Central memory CD8-positive, alpha-beta T cell (primary cell): Measurements from ENCODE around the gene CTU1.
A peak's percentile ranks its signal among the peaks of the same experiment; 100 is the strongest.

Source experiments
- ATAC-seq: fragments of 150-1000 bp; cut with Tn5 transposase; replicated peaks from 2 replicates; pipeline ENCODE4 v1.10.0; 2022; ENCODE audit warnings: mild to moderate bottlenecking, moderate FRiP score, moderate number of reproducible peaks; ENCODE audit not compliant: poor library complexity, severe bottlenecking; ENCODE audit errors: extremely low read depth
- DNase-seq, 2 donors: peaks; one replicate each; pipeline ENCODE4 v3.0.0; 2021; ENCODE audit warnings: low spot score in 2 of 2
- H3K27ac Mint-ChIP-seq: one replicate; pipeline ENCODE4 v1.8.0; 2022; ENCODE audit warnings: low read depth, mild to moderate bottlenecking, moderate library complexity, mixed read lengths
- H3K27me3 Mint-ChIP-seq: one replicate; pipeline ENCODE4 v1.8.0; 2022; ENCODE audit warnings: mixed read lengths
- H3K36me3 Mint-ChIP-seq: one replicate; pipeline ENCODE4 v1.8.0; 2022; ENCODE audit warnings: mild to moderate bottlenecking, moderate library complexity, mixed read lengths; ENCODE audit not compliant: insufficient read depth
- H3K4me1 Mint-ChIP-seq: one replicate; pipeline ENCODE4 v1.8.0; 2022; ENCODE audit warnings: mixed read lengths
- H3K4me3 Mint-ChIP-seq: one replicate; pipeline ENCODE4 v1.8.0; 2022; ENCODE audit warnings: mild to moderate bottlenecking, moderate library complexity, mixed read lengths
- H3K9me3 Mint-ChIP-seq: one replicate; pipeline ENCODE4 v1.8.0; 2022; ENCODE audit warnings: mixed read lengths

CTU1 gene

GRCh38 chr19:51127755-51128154 lies 19.5 kb upstream of the CTU1 start:
- no peak for DNase-seq
- H3K9me3 Mint-ChIP-seq, result peaks cover 5% of the 10 kb centered on the region
- H3K27me3 Mint-ChIP-seq, result no peaks in the 10 kb centered on the region
- peak overlapping the region; percentile 70 for H3K27ac Mint-ChIP-seq
- H3K4me3 Mint-ChIP-seq, result peak overlapping the region; percentile 44
- H3K4me1 Mint-ChIP-seq, result peaks cover 87% of the 10 kb centered on the region
- ATAC-seq, result no peak
- peaks cover 2% of the 10 kb centered on the region for H3K36me3 Mint-ChIP-seq

- H3K9me3 Mint-ChIP-seq, result peaks cover 3% of the 10 kb centered on the region
- peaks cover 2% of the 10 kb centered on the region for H3K36me3 Mint-ChIP-seq
- peak overlapping the region; percentile 44 for H3K4me3 Mint-ChIP-seq
- H3K27ac Mint-ChIP-seq, result peak overlapping the region; percentile 87
- DNase-seq (no peak), ATAC-seq (no peak)
- no peaks in the 10 kb centered on the region for H3K27me3 Mint-ChIP-seq
- H3K4me1 Mint-ChIP-seq, result peaks cover 87% of the 10 kb centered on the region
Measured at GRCh38 chr19:51127032-51127431, 18.8 kb upstream of the CTU1 start.

GRCh38 chr19:51125421-51126075 lies 17.3 kb upstream of the CTU1 start:
- Mint-ChIP-seq H3K36me3 (peaks cover 2% of the 10 kb centered on the region), H3K27ac (peak overlapping the region; percentile 87), H3K27me3 (no peaks in the 10 kb centered on the region), H3K4me1 (peaks cover 80% of the 10 kb centered on the region), H3K9me3 (no peaks in the 10 kb centered on the region), H3K4me3 (peak overlapping the region; percentile 64)
- DNase-seq (no peak), ATAC-seq (no peak)

- Mint-ChIP-seq H3K4me1 (peaks cover 80% of the 10 kb centered on the region), H3K27ac (peak within 1 kb of the TSS; percentile 87), H3K9me3 (no peaks in the 10 kb centered on the region), H3K36me3 (peaks cover 2% of the 10 kb centered on the region), H3K27me3 (no peaks in the 10 kb centered on the region), H3K4me3 (peak within 1 kb of the TSS; percentile 64)
- no peak for ATAC-seq
- DNase-seq, result no peak
Measured at GRCh38 chr19:51124729-51125128, 16.5 kb upstream of the CTU1 start, which contains the start of gene SIGLEC9. TSS of gene SIGLEC9 (plus strand) at chr19:51124906. CDS start at chr19:51124975, 69 bp downstream.

- Mint-ChIP-seq H3K4me3 (peak overlapping the region; percentile 64), H3K4me1 (peaks cover 81% of the 10 kb centered on the region), H3K9me3 (no peaks in the 10 kb centered on the region), H3K27me3 (no peaks in the 10 kb centered on the region), H3K27ac (peak overlapping the region; percentile 87), H3K36me3 (peaks cover 3% of the 10 kb centered on the region)
- ATAC-seq (no peak), DNase-seq (no peak)
Measured at GRCh38 chr19:51124216-51124615, 16.0 kb upstream of the CTU1 start.

GRCh38 chr19:51123802-51124201 lies 15.6 kb upstream of the CTU1 start:
- Mint-ChIP-seq H3K4me3 (peak overlapping the region; percentile 64), H3K27ac (peak overlapping the region; percentile 87), H3K36me3 (peaks cover 3% of the 10 kb centered on the region), H3K4me1 (peaks cover 82% of the 10 kb centered on the region), H3K27me3 (no peaks in the 10 kb centered on the region), H3K9me3 (no peaks in the 10 kb centered on the region)
- no peak for DNase-seq
- no peak for ATAC-seq

GRCh38 chr19:51123381-51123800 lies 15.2 kb upstream of the CTU1 start:
- ATAC-seq (peak; percentile 99), DNase-seq (peak; percentile 37 to 53)
- no peaks in the 10 kb centered on the region for H3K27me3 Mint-ChIP-seq
- H3K9me3 Mint-ChIP-seq, result no peaks in the 10 kb centered on the region
- H3K4me1 Mint-ChIP-seq, result peaks cover 79% of the 10 kb centered on the region
- peak overlapping the region; percentile 87 for H3K27ac Mint-ChIP-seq
- H3K36me3 Mint-ChIP-seq, result peaks cover 3% of the 10 kb centered on the region
- H3K4me3 Mint-ChIP-seq, result peak overlapping the region; percentile 64

- DNase-seq (no peak), ATAC-seq (no peak)
- H3K36me3 Mint-ChIP-seq, result peaks cover 3% of the 10 kb centered on the region
- H3K4me3 Mint-ChIP-seq, result peak overlapping the region; percentile 64
- peaks cover 69% of the 10 kb centered on the region for H3K4me1 Mint-ChIP-seq
- H3K9me3 Mint-ChIP-seq, result no peaks in the 10 kb centered on the region
- H3K27me3 Mint-ChIP-seq, result no peaks in the 10 kb centered on the region
- peak overlapping the region; percentile 74 for H3K27ac Mint-ChIP-seq
Measured at GRCh38 chr19:51122112-51122981, 14.1 kb upstream of the CTU1 start.

GRCh38 chr19:51121257-51121656 lies 13.0 kb upstream of the CTU1 start:
- Mint-ChIP-seq H3K4me3 (no peak overlapping the region), H3K27me3 (no peaks in the 10 kb centered on the region), H3K4me1 (peaks cover 58% of the 10 kb centered on the region), H3K9me3 (no peaks in the 10 kb centered on the region), H3K27ac (no peak overlapping the region), H3K36me3 (peaks cover 3% of the 10 kb centered on the region)
- ATAC-seq (no peak), DNase-seq (no peak)

GRCh38 chr19:51120160-51120559 lies 12.0 kb upstream of the CTU1 start:
- Mint-ChIP-seq H3K27ac (no peak overlapping the region), H3K9me3 (no peaks in the 10 kb centered on the region), H3K27me3 (no peaks in the 10 kb centered on the region), H3K4me1 (peaks cover 53% of the 10 kb centered on the region), H3K36me3 (peaks cover 3% of the 10 kb centered on the region), H3K4me3 (no peak overlapping the region)
- DNase-seq (no peak), ATAC-seq (no peak)

GRCh38 chr19:51119611-51120010 lies 11.4 kb upstream of the CTU1 start:
- no peak overlapping the region for H3K27ac Mint-ChIP-seq
- H3K36me3 Mint-ChIP-seq, result peaks cover 3% of the 10 kb centered on the region
- DNase-seq (no peak), ATAC-seq (no peak)
- H3K27me3 Mint-ChIP-seq, result no peaks in the 10 kb centered on the region
- no peaks in the 10 kb centered on the region for H3K9me3 Mint-ChIP-seq
- no peak overlapping the region for H3K4me3 Mint-ChIP-seq
- peaks cover 47% of the 10 kb centered on the region for H3K4me1 Mint-ChIP-seq

GRCh38 chr19:51119101-51119500 lies 10.9 kb upstream of the CTU1 start:
- H3K4me1 Mint-ChIP-seq, result peaks cover 42% of the 10 kb centered on the region
- H3K4me3 Mint-ChIP-seq, result no peak overlapping the region
- DNase-seq, result no peak
- H3K9me3 Mint-ChIP-seq, result no peaks in the 10 kb centered on the region
- peak overlapping the region; percentile 42 for H3K27ac Mint-ChIP-seq
- no peak for ATAC-seq
- H3K36me3 Mint-ChIP-seq, result peaks cover 3% of the 10 kb centered on the region
- no peaks in the 10 kb centered on the region for H3K27me3 Mint-ChIP-seq
